Tibial nerve (tissue), 4 donors: Measurements from ENCODE around the gene HDHD5. TPM values are rescaled to one million over a fixed set of nuclear protein-coding genes. Genes with fewer than 3 reads are reported as not detected.

Experiments used
- DNase-seq, 2 donors: peaks; one replicate each; pipeline ENCODE4 v3.0.0-alpha.2; 2019; ENCODE audit warnings: low spot score in 2 of 2
- H3K27ac ChIP-seq, 4 donors: fragments of 200-600 bp; sonication (generic) in 3 of 4; one replicate each; pipeline ENCODE4 v1.5.1; 2017 to 2019; ENCODE audit warnings: mild to moderate bottlenecking in 1 of 4
- H3K27me3 ChIP-seq, 2 donors: fragments of 200-600 bp; sonication (generic) in 1 of 2; one replicate each; pipeline versions ENCODE4 v1.5.1 to v1.6.0; 2017 to 2019
- H3K36me3 ChIP-seq, 3 donors: fragments of 200-600 bp; sonication (generic); one replicate each; pipeline ENCODE4 v1.5.1; 2018 to 2019
- H3K4me1 ChIP-seq, 4 donors: fragments of 200-600 bp; sonication (generic) in 3 of 4; one replicate each; pipeline ENCODE4 v1.5.1; 2017 to 2019
- H3K4me3 ChIP-seq, 4 donors: fragments of 200-600 bp; sonication (generic) in 3 of 4; one replicate each; pipeline ENCODE4 v1.5.1; 2017 to 2019; ENCODE audit warnings: mild to moderate bottlenecking in 1 of 4, moderate library complexity in 1 of 4
- H3K9me3 ChIP-seq, 4 donors: fragments of 200-600 bp; sonication (generic) in 3 of 4; one replicate each; pipeline ENCODE4 v1.5.1; 2017 to 2019
- EP300 ChIP-seq, 2 donors: sonication (generic); formaldehyde crosslinking; IDR thresholded peaks; one replicate each; pipeline ENCODE4 v1.6.1; 2017; ENCODE audit warnings: antibody characterized with exemption in 2 of 2, mild to moderate bottlenecking in 1 of 2
- POLR2A ChIP-seq, 2 donors: fragments of 450-650 bp; IDR thresholded peaks; one replicate each; pipeline ENCODE4 v1.6.1; 2017; ENCODE audit warnings: antibody characterized with exemption in 2 of 2, mild to moderate bottlenecking in 2 of 2, moderate library complexity in 2 of 2
- WGBS, 2 donors: methylation state at CpG; one replicate each; pipeline ENCODE4 v1.1.5; 2018; 5-methylcytosine and 5-hydroxymethylcytosine counted together
- total RNA-seq, 4 donors: library from RNA; depleted of rRNA; stranded (reverse); fragments of >200 nt; gene quantifications; one replicate each; pipeline ENCODE4 v1.1.0, GENCODE V29; 2016
- TF ChIP-seq, protein P1 (sequence below), 5 experiments: fragments of 200-600 bp in 3 of 5; fragments of 450-650 bp in 2 of 5; sonication (generic) in 3 of 5; IDR thresholded peaks; one replicate each; pipeline ENCODE4 v1.5.1; 2016 to 2019; ENCODE audit warnings: antibody characterized with exemption in 5 of 5, mild to moderate bottlenecking in 3 of 5, moderate library complexity in 2 of 5

Gene HDHD5
- total RNA-seq, 4 donors from 2014 or later = 34.7 to 51.3 (median 44.3) TPM

GRCh38 chr22:17198170-17199002, 39.3 kb upstream of the HDHD5 start:
- WGBS, 2 donors = 37 to 44% methylated on average over 29 of the region's 29 CpGs
- Histone ChIP-seq H3K36me3 (no peaks in the 10 kb centered on the region), H3K4me1 (peaks cover 0 to 14% (median 0%) of the 10 kb centered on the region in 4 donors), H3K27ac (peak overlapping the region in 1 of 4 donors; percentile 74), H3K4me3 (peak overlapping the region in 2 of 4 donors; percentile 31 to 48), H3K9me3 (no peaks in the 10 kb centered on the region), H3K27me3 (no peaks in the 10 kb centered on the region)
- TF ChIP-seq POLR2A (IDR thresholded peaks at IDR 0.05) = no peak
- TF ChIP-seq, protein P1, sequence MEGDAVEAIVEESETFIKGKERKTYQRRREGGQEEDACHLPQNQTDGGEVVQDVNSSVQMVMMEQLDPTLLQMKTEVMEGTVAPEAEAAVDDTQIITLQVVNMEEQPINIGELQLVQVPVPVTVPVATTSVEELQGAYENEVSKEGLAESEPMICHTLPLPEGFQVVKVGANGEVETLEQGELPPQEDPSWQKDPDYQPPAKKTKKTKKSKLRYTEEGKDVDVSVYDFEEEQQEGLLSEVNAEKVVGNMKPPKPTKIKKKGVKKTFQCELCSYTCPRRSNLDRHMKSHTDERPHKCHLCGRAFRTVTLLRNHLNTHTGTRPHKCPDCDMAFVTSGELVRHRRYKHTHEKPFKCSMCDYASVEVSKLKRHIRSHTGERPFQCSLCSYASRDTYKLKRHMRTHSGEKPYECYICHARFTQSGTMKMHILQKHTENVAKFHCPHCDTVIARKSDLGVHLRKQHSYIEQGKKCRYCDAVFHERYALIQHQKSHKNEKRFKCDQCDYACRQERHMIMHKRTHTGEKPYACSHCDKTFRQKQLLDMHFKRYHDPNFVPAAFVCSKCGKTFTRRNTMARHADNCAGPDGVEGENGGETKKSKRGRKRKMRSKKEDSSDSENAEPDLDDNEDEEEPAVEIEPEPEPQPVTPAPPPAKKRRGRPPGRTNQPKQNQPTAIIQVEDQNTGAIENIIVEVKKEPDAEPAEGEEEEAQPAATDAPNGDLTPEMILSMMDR (IDR thresholded peaks at IDR 0.05) = no peak
- no peak for TF ChIP-seq EP300 (IDR thresholded peaks at IDR 0.05)
- no peak for DNase-seq

DNA sequence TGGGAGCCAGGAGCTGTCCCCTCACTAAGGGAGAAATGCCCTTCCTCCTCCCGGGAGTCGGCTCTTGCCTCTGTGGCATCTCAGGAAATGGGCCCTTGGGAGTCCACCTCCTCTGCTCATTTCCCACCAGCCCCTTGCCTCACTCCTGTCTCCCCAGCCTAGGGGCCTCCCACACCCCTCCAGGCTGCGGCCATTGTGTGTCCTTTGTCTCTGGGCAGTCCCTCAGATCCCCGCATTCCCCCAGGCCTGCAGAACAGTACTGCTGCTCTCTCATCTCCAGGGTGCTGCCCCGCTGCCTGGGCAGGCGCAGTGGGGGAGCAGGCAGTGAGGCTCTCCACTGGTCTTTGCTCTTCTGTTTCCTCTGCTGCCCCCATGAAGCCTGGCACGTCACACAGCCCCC, 35.1 kb upstream of the HDHD5 start:
- TF ChIP-seq EP300 (IDR thresholded peaks at IDR 0.05) = no peak
- TF ChIP-seq, protein P1 (IDR thresholded peaks at IDR 0.05) = no peak
- no peak for TF ChIP-seq POLR2A (IDR thresholded peaks at IDR 0.05)
- WGBS, 2 donors = 50 to 59% methylated on average over 7 of the region's 7 CpGs
- Histone ChIP-seq H3K27me3 (no peaks in the 10 kb centered on the region), H3K4me3 (no peak overlapping the region), H3K27ac (no peak overlapping the region), H3K9me3 (no peaks in the 10 kb centered on the region), H3K36me3 (peaks cover 0 to 7% (median 0%) of the 10 kb centered on the region in 3 donors), H3K4me1 (peaks cover 0 to 20% (median 0%) of the 10 kb centered on the region in 4 donors)
- no peak for DNase-seq

- Histone ChIP-seq H3K4me3 (no peak overlapping the region), H3K27me3 (no peaks in the 10 kb centered on the region), H3K9me3 (no peaks in the 10 kb centered on the region), H3K36me3 (peaks cover 0 to 7% (median 0%) of the 10 kb centered on the region in 3 donors), H3K27ac (no peak overlapping the region), H3K4me1 (peaks cover 0 to 11% (median 0%) of the 10 kb centered on the region in 4 donors)
- WGBS, 2 donors = 91 to 95% methylated on average over 5 of the region's 5 CpGs
- no peak for DNase-seq
- TF ChIP-seq EP300 (IDR thresholded peaks at IDR 0.05) = no peak
- TF ChIP-seq, protein P1 (IDR thresholded peaks at IDR 0.05) = no peak
- no peak for TF ChIP-seq POLR2A (IDR thresholded peaks at IDR 0.05)
Observed at GRCh38 chr22:17192186-17192585, 33.1 kb upstream of the HDHD5 start.

GRCh38 chr22:17191163-17191784, 32.2 kb upstream of the HDHD5 start:
- H3K27ac ChIP-seq = peak overlapping the region in 3 of 4 donors; percentile 17 to 46 (median 26)
- no peak for TF ChIP-seq EP300 (IDR thresholded peaks at IDR 0.05)
- TF ChIP-seq, protein P1 (IDR thresholded peaks at IDR 0.05) = no peak
- TF ChIP-seq POLR2A (IDR thresholded peaks at IDR 0.05) = no peak
- 44 to 55% methylated on average over 12 of the region's 12 CpGs for WGBS, 2 donors
- peak overlapping the region in 1 of 4 donors; percentile 16 for H3K4me3 ChIP-seq
- H3K9me3 ChIP-seq = no peaks in the 10 kb centered on the region
- H3K4me1 ChIP-seq = peaks cover 0 to 11% (median 0%) of the 10 kb centered on the region in 4 donors
- peaks cover 0 to 12% (median 0%) of the 10 kb centered on the region in 3 donors for H3K36me3 ChIP-seq
- H3K27me3 ChIP-seq = no peaks in the 10 kb centered on the region
- DNase-seq = no peak

DNA sequence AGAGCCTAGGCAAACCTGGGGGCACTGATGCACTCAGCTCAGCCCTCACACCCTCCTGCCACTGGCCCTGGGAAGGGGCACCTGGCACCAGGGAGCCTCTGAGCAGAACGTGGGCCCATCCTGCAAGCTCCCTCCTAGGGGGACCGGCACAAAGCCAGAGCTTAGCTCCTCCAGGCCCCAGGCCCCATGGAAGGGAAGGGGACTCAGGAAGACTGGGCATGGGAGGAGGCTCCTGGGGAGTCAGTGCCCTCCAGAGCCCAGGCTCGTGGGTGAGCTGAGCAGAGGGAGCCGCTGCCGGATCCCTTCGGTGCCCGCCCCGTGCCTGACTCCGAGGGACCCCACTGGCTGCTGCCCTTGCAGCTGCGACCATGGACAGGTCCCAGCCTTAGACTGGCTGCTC, 31.6 kb upstream of the HDHD5 start:
- 58 to 64% methylated on average over 10 of the region's 10 CpGs for WGBS, 2 donors
- Histone ChIP-seq H3K36me3 (peaks cover 0 to 18% (median 0%) of the 10 kb centered on the region in 3 donors), H3K9me3 (no peaks in the 10 kb centered on the region), H3K27me3 (no peaks in the 10 kb centered on the region), H3K4me1 (peaks cover 0 to 11% (median 0%) of the 10 kb centered on the region in 4 donors), H3K27ac (peak overlapping the region in 3 of 4 donors; percentile 17 to 46 (median 26)), H3K4me3 (no peak overlapping the region)
- TF ChIP-seq POLR2A (IDR thresholded peaks at IDR 0.05) (no peak), EP300 (IDR thresholded peaks at IDR 0.05) (no peak)
- TF ChIP-seq, protein P1 (IDR thresholded peaks at IDR 0.05) = no peak
- DNase-seq = no peak
